Prostate gland (tissue), 2 donors: ENCODE data around the gene KRTAP5-7. TPM values are rescaled to one million over a fixed set of nuclear protein-coding genes. Genes with fewer than 3 reads are reported as not detected.

Experiments
- DNase-seq: peaks from one replicate; pipeline ENCODE4 v3.0.0-alpha.2; 2019; ENCODE audit warnings: low spot score
- H3K27ac ChIP-seq, 2 donors: fragments of 200-600 bp; sonication (generic); 2 replicates each; pipeline ENCODE4 v1.5.1; 2017 to 2019
- H3K27me3 ChIP-seq: fragments of 200-600 bp; sonication (generic); replicated peaks from 2 replicates; pipeline ENCODE4 v1.5.1; 2019; ENCODE audit not compliant: insufficient read depth
- H3K36me3 ChIP-seq, 2 donors: fragments of 200-600 bp; sonication (generic); 1 replicate in 1 of 2; 2 replicates in 1 of 2; pipeline versions ENCODE4 v1.5.1 to v1.8.1; 2017 to 2019
- H3K4me1 ChIP-seq: fragments of 200-600 bp; sonication (generic); replicated peaks from 2 replicates; pipeline ENCODE4 v1.5.1; 2019
- H3K4me3 ChIP-seq, 2 donors: fragments of 200-600 bp; sonication (generic); 2 replicates each; pipeline ENCODE4 v1.5.1; 2017 to 2019
- H3K9me3 ChIP-seq: fragments of 200-600 bp; sonication (generic); 2 replicates; pipeline ENCODE4 v1.5.1; 2017
- POLR2A ChIP-seq: fragments of 450-650 bp; IDR thresholded peaks from one replicate; pipeline ENCODE4 v1.6.1; 2016; ENCODE audit warnings: antibody characterized with exemption, mild to moderate bottlenecking
- POLR2AphosphoS5 ChIP-seq: sonication (generic); formaldehyde crosslinking; IDR thresholded peaks from one replicate; pipeline ENCODE4 v1.6.1; 2017; ENCODE audit warnings: antibody characterized with exemption
- WGBS: methylation state at CpG from one replicate; pipeline ENCODE4 v1.1.5; 2018; 5-methylcytosine and 5-hydroxymethylcytosine counted together
- intact Hi-C: fragments of 100-400 bp; cut with DNase I; formaldehyde crosslinking; loops from one replicate; pipeline ENCODE4 v1.14.2; 2022
- small RNA-seq, 2 donors: library from RNA; depleted of rRNA; stranded (forward); fragments of <200 nt; gene quantifications; one replicate each; pipeline ENCODE3, GENCODE V24; 2016
- total RNA-seq, 2 donors: library from RNA; depleted of rRNA; stranded (reverse); fragments of >200 nt; gene quantifications; one replicate each; pipeline ENCODE4 v1.1.0, GENCODE V29; 2016
- TF ChIP-seq, protein P1 (sequence below), 4 experiments: fragments of 200-600 bp in 2 of 4; fragments of 450-650 bp in 2 of 4; sonication (generic) in 2 of 4; IDR thresholded peaks; 1 replicate in 3 of 4; 2 replicates in 1 of 4; pipeline ENCODE4 v1.5.1; 2016 to 2019; ENCODE audit warnings: antibody characterized with exemption in 4 of 4, mild to moderate bottlenecking in 2 of 4, moderate library complexity in 2 of 4

KRTAP5-7 gene
- total RNA-seq, 2 donors from 2014 or later = 1.8 TPM; not detected in 1

DNA sequence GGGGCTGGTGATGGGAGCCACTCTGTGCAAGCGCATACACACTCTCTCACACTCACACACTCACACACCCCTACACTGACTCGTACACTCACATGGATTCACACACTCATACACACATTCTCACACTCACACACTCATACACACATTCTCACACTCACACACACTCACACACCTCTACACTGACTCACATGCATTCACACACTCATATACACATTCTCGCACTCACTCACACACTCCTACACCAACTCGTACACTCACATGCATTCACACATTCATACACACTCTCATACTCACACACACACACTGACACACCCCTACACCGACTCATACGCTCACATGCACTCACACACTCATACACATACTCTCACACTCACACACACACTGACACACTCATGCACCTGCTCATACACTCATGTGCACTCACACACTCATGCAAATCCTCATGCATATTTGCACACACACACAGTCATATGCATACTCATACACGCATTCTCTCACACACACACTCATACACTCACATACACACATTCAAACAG, 50.5 kb downstream of the KRTAP5-7 start:
- Histone ChIP-seq H3K9me3 (no peaks in the 10 kb centered on the region), H3K27ac (no peak overlapping the region), H3K4me3 (no peak overlapping the region), H3K27me3 (no peaks in the 10 kb centered on the region), H3K4me1 (no peaks in the 10 kb centered on the region), H3K36me3 (no peaks in the 10 kb centered on the region)
- 90% methylated on average over 7 of the region's 7 CpGs for WGBS
- intact Hi-C loops = no loop called here
- TF ChIP-seq POLR2AphosphoS5 (no peak), POLR2A (no peak)
- TF ChIP-seq, protein P1, sequence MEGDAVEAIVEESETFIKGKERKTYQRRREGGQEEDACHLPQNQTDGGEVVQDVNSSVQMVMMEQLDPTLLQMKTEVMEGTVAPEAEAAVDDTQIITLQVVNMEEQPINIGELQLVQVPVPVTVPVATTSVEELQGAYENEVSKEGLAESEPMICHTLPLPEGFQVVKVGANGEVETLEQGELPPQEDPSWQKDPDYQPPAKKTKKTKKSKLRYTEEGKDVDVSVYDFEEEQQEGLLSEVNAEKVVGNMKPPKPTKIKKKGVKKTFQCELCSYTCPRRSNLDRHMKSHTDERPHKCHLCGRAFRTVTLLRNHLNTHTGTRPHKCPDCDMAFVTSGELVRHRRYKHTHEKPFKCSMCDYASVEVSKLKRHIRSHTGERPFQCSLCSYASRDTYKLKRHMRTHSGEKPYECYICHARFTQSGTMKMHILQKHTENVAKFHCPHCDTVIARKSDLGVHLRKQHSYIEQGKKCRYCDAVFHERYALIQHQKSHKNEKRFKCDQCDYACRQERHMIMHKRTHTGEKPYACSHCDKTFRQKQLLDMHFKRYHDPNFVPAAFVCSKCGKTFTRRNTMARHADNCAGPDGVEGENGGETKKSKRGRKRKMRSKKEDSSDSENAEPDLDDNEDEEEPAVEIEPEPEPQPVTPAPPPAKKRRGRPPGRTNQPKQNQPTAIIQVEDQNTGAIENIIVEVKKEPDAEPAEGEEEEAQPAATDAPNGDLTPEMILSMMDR (IDR thresholded peaks at IDR 0.05) = no peak
- no peak for DNase-seq

Small RNA genes lying within 50 kb of the gene (small RNA-seq; reads per million reads assigned to genes)
- 0 reads per million in 2 donors for gene AP000867.1

Other genes with a start within 250 kb of the KRTAP5-7 start
- gene DHCR7, start 78.9 kb upstream of the KRTAP5-7 start, total RNA-seq = 10 to 100 TPM; 29.5 to 93.9 TPM
- gene NADSYN1, start 74.1 kb upstream of the KRTAP5-7 start, total RNA-seq = 10 to 100 TPM; 56.6 to 80.2 TPM
- 1 to 10 TPM in 1 of 2 donors, not detected in 1; 2.8 TPM for gene KRTAP5-8, start 10.8 kb downstream of the KRTAP5-7 start, total RNA-seq
- gene KRTAP5-9, start 21.2 kb downstream of the KRTAP5-7 start, total RNA-seq = 1 to 10 TPM in 1 of 2 donors, not detected in 1; 2.2 TPM
- gene KRTAP5-10, start 38.3 kb downstream of the KRTAP5-7 start, total RNA-seq = not detected
- gene KRTAP5-11, start 55.6 kb downstream of the KRTAP5-7 start, total RNA-seq = not detected